DND-41 (cell line): ENCODE results near the gene PHACTR1.

ENCODE experiments used
- EZH2 ChIP-seq: IDR thresholded peaks from 3 replicates; pipeline ENCODE4 v1.6.1; 2012; ENCODE audit warnings: borderline replicate concordance, low read depth, mild to moderate bottlenecking, moderate library complexity, low read length, inconsistent platforms; ENCODE audit not compliant: severe bottlenecking
- TF ChIP-seq, protein P1 (sequence below): IDR thresholded peaks from 2 replicates; pipeline ENCODE4 v1.5.1; 2012; ENCODE audit warnings: borderline replicate concordance, low read length, moderate library complexity, mild to moderate bottlenecking; ENCODE audit not compliant: poor library complexity, severe bottlenecking; ENCODE audit errors: extremely low read depth

DNA sequence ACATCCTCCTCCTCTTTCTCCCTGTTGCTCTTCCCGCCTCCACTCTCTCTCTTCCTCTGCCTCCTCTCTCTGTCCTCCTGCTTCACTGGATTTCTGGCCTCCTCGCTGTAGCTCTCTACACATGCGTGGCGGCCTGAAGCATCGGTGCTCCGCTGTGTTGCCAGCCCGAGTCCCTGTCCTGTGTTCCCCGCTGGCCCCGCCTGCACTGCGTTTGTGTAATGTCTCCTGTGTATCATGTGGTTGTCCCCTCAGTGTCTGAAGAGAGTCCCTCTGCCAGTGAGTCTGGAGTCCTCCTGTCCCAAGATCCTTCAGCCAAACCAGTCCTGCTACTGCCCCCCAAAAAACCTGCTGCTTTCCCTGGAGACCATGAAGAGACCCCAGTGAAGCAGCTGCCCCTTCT lies 468.0 kb downstream of the PHACTR1 start:
- TF ChIP-seq, protein P1, sequence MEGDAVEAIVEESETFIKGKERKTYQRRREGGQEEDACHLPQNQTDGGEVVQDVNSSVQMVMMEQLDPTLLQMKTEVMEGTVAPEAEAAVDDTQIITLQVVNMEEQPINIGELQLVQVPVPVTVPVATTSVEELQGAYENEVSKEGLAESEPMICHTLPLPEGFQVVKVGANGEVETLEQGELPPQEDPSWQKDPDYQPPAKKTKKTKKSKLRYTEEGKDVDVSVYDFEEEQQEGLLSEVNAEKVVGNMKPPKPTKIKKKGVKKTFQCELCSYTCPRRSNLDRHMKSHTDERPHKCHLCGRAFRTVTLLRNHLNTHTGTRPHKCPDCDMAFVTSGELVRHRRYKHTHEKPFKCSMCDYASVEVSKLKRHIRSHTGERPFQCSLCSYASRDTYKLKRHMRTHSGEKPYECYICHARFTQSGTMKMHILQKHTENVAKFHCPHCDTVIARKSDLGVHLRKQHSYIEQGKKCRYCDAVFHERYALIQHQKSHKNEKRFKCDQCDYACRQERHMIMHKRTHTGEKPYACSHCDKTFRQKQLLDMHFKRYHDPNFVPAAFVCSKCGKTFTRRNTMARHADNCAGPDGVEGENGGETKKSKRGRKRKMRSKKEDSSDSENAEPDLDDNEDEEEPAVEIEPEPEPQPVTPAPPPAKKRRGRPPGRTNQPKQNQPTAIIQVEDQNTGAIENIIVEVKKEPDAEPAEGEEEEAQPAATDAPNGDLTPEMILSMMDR: no peak
- TF ChIP-seq EZH2: no peak
